Mucosa of descending colon (tissue), 3 donors: ENCODE measurements around the gene PGM3. TPM values are rescaled to one million over a fixed set of nuclear protein-coding genes. Genes with fewer than 3 reads are reported as not detected.

ENCODE experiments used
- total RNA-seq, 3 donors: library from RNA; stranded (reverse); fragmentation: NEBNext Ultra II Directional in 2 of 3; extraction: Animal tissue kit (Norgen Biotek cat#: 25700) in 2 of 3; gene quantifications; one replicate each; pipeline versions ENCODE4 v1.2.1 to v1.2.4, GENCODE V29; 2021 to 2023
- donor health status: DM: no; HTN: no; CAD: no; lungs with moderate emphysema.
- donor health status: DM: no; HTN: no; CAD: no.
- donor health status: DM: no; HTN: yes; CAD: no.

Gene PGM3
- total RNA-seq, 3 donors from 2014 or later, result 29.2 to 37.6 (median 30.7) TPM

Other genes starting within 250 kb of the PGM3 start
- gene UBE3D, start 127.4 kb downstream of the PGM3 start, total RNA-seq, result 1 to 10 TPM; 4.3 to 4.8 (median 4.7) TPM
- gene DOP1A, start 125.6 kb downstream of the PGM3 start, total RNA-seq, result 10 to 100 TPM; 28.0 to 35.8 (median 30.4) TPM
- 1 to 10 TPM; 1.9 to 3.4 (median 2.5) TPM for gene RWDD2A, start 92 bp upstream of the PGM3 start, total RNA-seq
- gene ME1, start 237.8 kb upstream of the PGM3 start, total RNA-seq, result 10 to 100 TPM in 1 of 3 donors, 1 to 10 TPM in 2; 2.6 to 10.4 (median 7.3) TPM